Loucy (cell line): Measurements from ENCODE around the gene CEP131.

Experiments
- EZH2phosphoT487 ChIP-seq: fragments of 200-600 bp; IDR thresholded peaks from 2 replicates; pipeline ENCODE4 v1.6.1; 2018; ENCODE audit warnings: antibody characterized with exemption, mild to moderate bottlenecking, moderate library complexity, borderline replicate concordance
- TF ChIP-seq, protein P1 (sequence below): fragments of 200-600 bp; sonication (generic); conservative IDR thresholded peaks from 2 replicates; pipeline ENCODE4 v1.5.1; 2014; ENCODE audit warnings: mild to moderate bottlenecking, antibody characterized with exemption, low read length

DNA sequence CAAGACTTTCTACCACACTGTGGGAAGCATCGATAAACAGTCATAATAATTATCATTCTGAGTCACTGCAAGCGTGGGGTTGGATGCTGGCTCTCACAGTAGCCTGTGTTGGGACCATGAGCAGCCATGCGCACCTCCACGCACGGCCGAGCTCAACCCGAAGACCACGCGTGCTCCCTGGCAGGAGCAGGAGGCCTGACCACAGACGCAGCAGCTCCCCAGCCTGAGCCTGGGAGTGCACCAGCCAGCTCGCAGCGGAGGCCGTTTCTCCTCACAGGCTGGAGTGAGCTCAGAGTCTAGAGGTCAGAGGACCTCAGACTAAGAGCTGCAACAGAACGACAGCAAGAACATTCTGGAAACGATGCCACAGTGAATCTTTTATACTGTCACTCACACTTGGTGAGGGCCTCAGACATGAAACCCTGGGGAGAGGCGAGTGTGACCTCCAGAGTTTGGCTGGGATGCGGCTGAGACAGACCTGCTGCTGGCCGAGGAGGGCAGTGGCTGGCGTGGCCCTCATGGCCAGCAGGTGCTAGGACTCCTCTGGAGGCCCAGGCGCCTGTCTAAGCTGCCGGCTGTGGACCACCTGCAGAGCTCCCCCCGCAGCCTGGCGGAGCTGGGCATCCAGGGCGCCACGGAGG, 22.4 kb upstream of the CEP131 start:
- TF ChIP-seq, protein P1, sequence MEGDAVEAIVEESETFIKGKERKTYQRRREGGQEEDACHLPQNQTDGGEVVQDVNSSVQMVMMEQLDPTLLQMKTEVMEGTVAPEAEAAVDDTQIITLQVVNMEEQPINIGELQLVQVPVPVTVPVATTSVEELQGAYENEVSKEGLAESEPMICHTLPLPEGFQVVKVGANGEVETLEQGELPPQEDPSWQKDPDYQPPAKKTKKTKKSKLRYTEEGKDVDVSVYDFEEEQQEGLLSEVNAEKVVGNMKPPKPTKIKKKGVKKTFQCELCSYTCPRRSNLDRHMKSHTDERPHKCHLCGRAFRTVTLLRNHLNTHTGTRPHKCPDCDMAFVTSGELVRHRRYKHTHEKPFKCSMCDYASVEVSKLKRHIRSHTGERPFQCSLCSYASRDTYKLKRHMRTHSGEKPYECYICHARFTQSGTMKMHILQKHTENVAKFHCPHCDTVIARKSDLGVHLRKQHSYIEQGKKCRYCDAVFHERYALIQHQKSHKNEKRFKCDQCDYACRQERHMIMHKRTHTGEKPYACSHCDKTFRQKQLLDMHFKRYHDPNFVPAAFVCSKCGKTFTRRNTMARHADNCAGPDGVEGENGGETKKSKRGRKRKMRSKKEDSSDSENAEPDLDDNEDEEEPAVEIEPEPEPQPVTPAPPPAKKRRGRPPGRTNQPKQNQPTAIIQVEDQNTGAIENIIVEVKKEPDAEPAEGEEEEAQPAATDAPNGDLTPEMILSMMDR, result no peak
- TF ChIP-seq EZH2phosphoT487, result no peak
